CD4-positive, alpha-beta T cell treated with Interleukin-12 subunit alpha and Interleukin-12 subunit beta, for 1 hour (primary cell): ENCODE data around the gene TENM4.

ENCODE experiments used
- DNase-seq: peaks from one replicate; pipeline ENCODE4 v3.0.0-alpha.2; 2020

The TENM4 gene

DNA sequence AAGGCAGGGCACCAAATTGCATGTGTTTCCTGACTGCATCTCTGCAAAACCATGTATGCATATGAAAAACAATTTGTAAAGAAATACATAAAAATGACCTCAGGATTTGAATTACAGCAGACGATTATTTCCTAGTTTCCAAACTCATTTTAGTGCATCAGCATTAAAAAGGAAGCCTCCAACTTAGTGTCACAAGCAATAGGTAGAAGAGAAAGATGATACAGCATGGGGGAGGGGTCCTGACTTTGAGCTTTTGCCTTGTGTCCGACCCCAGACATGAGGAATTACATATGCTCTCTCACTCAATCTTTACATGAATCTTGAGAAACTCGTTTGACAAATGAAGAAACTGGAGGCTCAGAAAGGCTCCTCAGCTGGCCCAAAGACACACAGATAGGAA lies 571.5 kb downstream of the TENM4 start:
- DNase-seq = no peak

DNA sequence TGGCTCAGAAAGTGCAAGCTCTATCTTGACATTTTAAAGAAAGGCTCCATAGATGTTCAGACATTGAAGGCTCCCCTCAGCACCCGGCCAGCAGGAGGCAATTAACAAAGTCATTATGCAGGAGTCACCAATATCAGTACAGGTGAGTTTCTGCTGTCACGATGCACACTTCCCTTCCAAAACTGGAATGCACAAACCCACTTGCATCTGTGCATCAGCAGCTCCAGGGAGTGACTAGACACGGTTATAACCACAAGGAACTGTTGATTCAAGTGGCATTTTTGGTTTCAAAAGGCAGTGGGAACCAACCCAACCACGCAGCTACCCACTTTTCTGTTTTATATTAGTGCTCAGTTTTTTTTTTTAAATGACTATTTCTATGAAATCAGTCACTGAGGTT lies 572.3 kb downstream of the TENM4 start:
- no peak for DNase-seq

DNA sequence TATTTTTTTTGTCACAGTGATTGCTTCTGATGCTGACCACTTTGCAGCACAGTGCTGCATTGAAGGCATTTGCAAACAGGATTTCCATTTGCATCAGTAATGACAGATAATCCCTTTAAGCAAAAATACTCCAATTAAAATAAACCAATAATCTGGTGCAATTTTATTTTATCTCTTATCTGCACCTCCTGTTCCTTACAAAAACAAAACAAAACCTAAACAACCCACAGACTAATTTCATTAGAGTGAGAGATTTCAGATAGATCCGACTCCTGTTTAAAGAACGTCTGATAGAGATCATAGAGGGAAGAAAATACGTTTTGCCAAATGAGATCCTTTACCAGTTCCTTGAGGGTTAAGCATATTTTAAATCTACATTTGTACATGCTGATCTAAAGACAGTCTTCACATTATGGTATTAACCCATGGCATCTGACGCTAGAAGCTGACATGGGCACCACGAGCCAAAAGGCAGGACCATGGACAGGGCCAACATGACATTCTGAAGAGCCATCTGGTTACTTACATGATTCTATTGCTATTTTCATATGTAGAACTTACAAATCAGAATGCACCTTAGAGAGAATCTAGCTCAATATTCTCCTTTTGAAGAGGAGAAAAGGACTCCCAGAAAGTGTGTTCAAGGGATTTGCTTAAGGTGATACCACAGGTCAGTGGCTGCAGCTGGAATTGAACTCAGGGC lies 580.0 kb downstream of the TENM4 start:
- DNase-seq = no peak

DNA sequence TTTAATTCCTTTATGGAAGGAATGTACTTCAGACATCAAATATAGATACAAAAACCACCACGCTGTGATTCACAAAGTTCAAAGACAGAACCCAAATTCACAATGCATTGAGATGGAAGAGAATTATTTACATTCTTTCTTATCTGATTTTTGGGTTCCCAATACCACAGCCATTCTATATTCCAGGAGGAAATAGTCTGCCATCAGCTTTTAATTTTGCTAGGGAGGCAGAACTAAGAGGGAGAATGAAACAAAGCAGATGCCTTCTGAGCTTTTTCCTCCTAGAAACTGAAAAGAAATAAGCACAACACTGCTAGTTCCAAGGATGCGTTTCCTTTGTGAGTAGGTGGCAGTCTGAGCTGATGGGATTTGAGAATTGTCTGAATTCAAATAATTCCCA lies 583.1 kb downstream of the TENM4 start:
- DNase-seq = no peak

DNA sequence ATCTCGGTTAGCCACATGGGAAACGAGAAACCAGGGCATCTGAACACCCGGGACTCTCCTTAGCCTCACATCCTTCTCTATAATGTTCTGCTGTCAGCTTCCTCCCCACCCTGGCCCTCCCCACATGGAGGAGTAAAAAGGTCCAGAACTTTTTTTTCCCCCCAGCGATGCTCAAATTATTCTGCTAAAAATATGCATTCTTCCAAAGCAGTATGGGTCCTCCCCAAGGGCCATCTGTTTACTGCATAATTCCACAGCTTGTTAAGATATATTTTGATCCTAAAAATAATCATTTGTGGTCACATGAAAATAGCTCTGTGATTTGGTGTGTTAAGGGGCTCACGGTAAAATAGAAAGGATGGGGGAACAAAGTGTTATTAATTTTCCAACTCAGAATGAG lies 584.6 kb downstream of the TENM4 start:
- DNase-seq = no peak

GRCh38 chr11:78855116-78855515 lies 585.7 kb downstream of the TENM4 start:
- DNase-seq = no peak

- no peak for DNase-seq
Observed at GRCh38 chr11:78853521-78853920, 587.3 kb downstream of the TENM4 start.

- no peak for DNase-seq
Observed at GRCh38 chr11:78851878-78852586, 588.8 kb downstream of the TENM4 start.

GRCh38 chr11:78850078-78850477 lies 590.8 kb downstream of the TENM4 start:
- DNase-seq = no peak

DNA sequence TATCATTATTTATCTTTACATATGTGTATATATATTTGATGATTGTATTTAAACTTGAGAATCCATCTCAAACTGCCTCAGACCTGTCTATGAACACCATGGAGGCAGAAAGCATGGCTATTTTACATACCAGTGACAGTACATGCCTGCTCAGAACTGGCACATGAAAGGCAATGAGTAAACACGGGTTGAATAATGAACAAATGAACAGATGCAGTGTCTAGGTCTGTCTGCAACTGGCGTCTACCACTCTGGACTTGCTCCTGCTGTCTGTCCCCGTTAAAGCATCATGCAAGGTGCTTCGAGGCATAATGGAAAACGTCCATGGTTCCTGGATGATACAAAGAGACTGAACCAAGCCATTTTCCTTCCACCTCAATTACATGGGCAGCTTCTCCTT lies 594.6 kb downstream of the TENM4 start:
- no peak for DNase-seq

DNA sequence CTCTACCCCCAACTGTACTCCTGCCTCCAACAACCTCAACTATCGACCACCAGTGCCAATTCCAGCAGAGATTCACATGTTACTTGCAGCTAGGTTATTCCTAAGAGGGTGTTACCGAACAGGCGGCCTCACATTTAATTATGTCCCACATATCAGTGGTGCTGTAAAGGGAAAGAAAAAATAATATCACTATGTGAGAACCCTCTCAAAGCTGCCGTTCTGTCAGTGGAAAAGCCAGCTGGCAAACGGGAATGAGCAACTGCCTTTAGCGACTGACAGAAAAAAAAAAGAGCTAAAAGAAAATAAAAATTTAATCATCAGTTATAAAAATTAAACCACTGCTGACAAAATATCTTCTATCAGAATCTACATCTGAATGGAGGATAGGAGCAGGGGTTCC lies 595.3 kb downstream of the TENM4 start:
- DNase-seq = no peak

GRCh38 chr11:78841456-78842060 lies 599.3 kb downstream of the TENM4 start:
- no peak for DNase-seq

GRCh38 chr11:78840623-78841022 lies 600.2 kb downstream of the TENM4 start:
- no peak for DNase-seq

DNA sequence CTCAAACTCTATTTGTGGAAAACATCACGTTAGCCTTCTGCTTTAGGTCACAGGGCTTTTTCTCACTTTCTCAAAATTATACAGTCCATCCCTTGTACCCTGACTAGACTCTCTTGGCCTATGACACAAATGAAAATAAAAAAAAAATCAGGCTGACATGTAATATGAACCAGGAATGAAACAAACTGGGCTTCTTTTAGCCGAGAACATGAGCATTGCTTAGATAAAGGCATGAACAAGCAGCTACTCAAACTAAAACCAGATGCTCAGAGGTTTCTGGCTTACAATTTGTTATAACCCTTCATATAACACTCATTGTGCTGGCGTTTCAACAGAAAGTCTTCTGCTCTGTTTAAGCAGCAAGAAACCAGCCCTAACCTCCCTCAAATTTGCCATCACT lies 600.6 kb downstream of the TENM4 start:
- no peak for DNase-seq

DNA sequence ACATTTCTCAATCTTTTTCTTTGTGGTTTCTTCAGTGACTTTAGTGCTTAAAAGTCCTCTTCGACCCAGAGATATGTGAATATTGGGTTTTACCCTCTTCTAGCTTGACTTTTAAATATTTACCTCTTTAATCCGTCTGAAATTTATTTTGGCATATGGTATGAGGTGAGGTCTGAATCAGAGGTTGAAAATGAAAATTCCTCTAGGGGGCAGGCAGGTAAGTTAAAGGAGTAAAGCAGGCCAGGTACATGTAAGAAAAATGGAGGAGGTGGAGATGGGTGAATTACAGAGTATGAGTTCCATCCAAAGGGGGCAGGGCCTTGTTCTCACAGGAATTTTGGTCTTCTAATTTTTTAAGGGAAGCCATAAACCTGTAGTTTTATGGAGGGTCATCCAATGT lies 602.4 kb downstream of the TENM4 start:
- no peak for DNase-seq

GRCh38 chr11:78835646-78836045 lies 605.2 kb downstream of the TENM4 start:
- DNase-seq = no peak

- DNase-seq = no peak
Observed at GRCh38 chr11:78834886-78835285, 605.9 kb downstream of the TENM4 start.

GRCh38 chr11:78833237-78833636 lies 607.6 kb downstream of the TENM4 start:
- no peak for DNase-seq

DNA sequence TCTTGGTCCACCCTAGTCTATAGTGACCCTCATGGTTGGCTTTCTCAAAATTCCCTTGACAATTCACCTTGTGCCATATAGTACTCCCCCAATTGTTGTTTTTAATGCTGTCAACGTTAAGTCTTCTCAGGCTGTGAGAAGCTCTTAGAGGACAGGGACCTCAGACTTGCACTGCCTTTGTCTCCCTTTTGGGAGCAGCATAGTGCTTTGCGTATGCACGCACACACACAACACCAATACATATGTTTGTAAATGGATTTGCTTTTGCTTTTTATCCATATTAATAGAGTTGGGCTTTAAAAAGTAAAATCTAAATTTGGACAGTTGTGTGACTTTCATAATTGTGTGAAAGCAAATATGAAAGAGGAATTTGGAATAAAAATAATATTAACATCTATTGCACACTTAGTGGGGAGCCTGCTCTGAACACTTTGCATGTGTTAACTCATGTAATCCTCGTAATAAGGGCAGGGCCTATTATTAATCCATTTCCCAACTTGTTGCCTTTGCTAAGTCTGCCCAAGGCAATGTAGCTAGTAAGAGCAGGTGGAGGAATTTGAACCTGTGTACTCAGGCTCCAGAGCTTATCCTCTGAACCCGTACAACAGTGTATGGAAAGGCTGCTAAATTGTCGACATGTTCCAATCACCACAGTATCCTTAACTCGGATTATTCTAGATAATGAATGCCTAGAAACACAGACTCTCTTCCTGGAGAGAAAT lies 608.4 kb downstream of the TENM4 start:
- no peak for DNase-seq

DNA sequence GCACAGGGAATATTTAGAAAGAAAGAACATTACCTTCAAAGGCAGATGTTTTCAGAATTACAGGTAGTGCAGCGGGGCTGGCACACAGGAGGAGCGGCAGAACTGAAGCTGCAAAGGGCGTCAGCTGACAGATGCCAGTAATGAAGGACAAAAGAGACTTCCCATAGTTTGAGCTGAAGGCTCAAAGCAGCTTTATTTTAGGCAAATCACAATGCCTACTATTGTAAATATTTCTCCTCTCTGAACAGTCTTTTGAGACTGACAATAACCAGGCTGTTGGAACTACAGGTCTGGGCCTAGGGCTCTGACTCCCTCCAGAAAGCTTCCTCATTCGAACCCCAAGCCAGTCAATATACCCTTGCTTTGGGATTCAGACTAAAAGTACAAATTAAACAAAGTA lies 609.3 kb downstream of the TENM4 start:
- DNase-seq = no peak

DNA sequence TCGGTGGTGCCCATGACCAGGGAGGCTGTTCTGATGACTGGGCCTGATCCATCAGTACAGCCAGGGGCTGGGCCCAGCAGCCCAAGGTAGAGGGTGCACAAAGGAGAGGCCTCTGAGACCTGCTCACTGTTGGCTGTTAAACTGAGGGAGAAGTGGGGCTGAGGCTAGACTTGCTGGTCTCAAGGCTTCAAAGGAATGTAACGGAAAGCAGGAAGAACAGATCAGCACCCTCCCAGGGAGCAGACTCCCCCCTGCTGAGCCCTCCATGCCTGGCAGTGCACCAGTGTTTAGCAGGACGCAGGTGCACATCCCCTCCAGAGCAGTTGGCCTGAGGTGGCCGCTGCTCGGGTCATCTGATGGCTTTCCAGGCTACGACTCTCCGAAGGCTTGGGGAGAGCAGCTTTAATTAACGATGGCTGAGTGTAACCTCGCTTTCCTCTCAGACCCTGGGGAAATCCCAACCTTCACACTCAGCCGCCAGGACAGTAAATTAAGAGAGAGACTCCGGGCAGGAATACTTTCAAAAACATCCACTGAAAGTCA lies 610.5 kb downstream of the TENM4 start:
- no peak for DNase-seq

DNA sequence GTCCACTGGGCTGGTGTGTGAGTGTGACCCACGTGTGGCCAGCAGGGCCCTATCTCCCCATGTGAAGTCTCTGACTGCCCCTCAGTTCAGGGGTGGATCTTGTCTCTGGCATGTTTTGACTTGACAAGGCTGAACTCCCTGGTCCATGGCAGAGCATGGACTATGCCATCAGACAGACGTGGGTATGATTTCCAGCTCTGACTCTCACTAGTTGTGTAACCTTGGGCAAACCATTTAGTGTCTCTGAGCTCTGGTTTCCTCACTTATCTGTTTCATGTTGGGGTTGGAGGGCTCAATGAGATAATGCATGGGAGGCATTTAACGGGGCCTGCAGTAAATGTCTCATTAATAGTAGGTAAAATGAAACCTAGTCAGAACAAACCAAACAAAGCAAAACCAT lies 611.7 kb downstream of the TENM4 start:
- DNase-seq = no peak

GRCh38 chr11:78828676-78829075 lies 612.2 kb downstream of the TENM4 start:
- no peak for DNase-seq
